OCI-LY7 (cell line): Measurements from ENCODE around the gene ROBO2. TPM values are rescaled to one million over a fixed set of nuclear protein-coding genes. Genes with fewer than 3 reads are reported as not detected.

ENCODE experiments used
- BruUV-seq: library from RNA; stranded (reverse); fragments of 400-500 nt; replicated peaks from 2 replicates; lab custom pipeline; 2021; lab: Mats Ljungman, UMichigan
- CTCF ChIA-PET: fragments of 300-600 bp; sonication (Branson Sonifier 250); formaldehyde crosslinking; loops from one replicate; lab custom pipeline; 2022; ENCODE audit warnings: antibody characterized with exemption; ENCODE audit not compliant: unreplicated experiment; lab: Charles Lee
- POLR2A ChIA-PET: fragments of 300-600 bp; sonication (Branson Sonifier 250); formaldehyde crosslinking; loops from one replicate; lab custom pipeline; 2022; ENCODE audit warnings: antibody characterized with exemption; lab: Charles Lee
- DNase-seq: peaks from one replicate; pipeline ENCODE4 v3.0.0-alpha.2; 2015; ENCODE audit warnings: low spot score
- H2AFZ ChIP-seq: fragments of 200-600 bp; sonication (generic), shearing (Covaris generic); 2 replicates; pipeline ENCODE4 v1.6.1; 2014; ENCODE audit warnings: mild to moderate bottlenecking, antibody characterized with exemption, low read length, moderate library complexity
- H3K27ac ChIP-seq: fragments of 200-600 bp; sonication (generic); 2 replicates; pipeline ENCODE4 v1.5.1; 2014; ENCODE audit warnings: mixed run types, low read depth, mild to moderate bottlenecking, moderate library complexity, low read length, inconsistent platforms; ENCODE audit not compliant: poor library complexity, severe bottlenecking
- H3K36me3 ChIP-seq: fragments of 200-600 bp; sonication (generic); 2 replicates; pipeline ENCODE4 v1.6.1; 2014; ENCODE audit warnings: mild to moderate bottlenecking, antibody characterized with exemption, low read length, moderate library complexity, mixed read lengths; ENCODE audit not compliant: insufficient read depth
- H3K4me1 ChIP-seq: fragments of 200-600 bp; sonication (generic); 2 replicates; pipeline ENCODE4 v1.5.1; 2014; ENCODE audit warnings: mild to moderate bottlenecking, low read length; ENCODE audit not compliant: insufficient read depth, poor library complexity, severe bottlenecking
- H3K4me2 ChIP-seq: fragments of 200-600 bp; sonication (generic); 2 replicates; pipeline ENCODE4 v1.6.1; 2014; ENCODE audit warnings: mild to moderate bottlenecking, low read length
- H3K4me3 ChIP-seq: fragments of 200-600 bp; sonication (generic); 2 replicates; pipeline ENCODE4 v1.5.1; 2014; ENCODE audit warnings: mild to moderate bottlenecking, low read depth, low read length; ENCODE audit not compliant: poor library complexity, severe bottlenecking
- H3K79me2 ChIP-seq: fragments of 200-600 bp; sonication (generic); 2 replicates; pipeline ENCODE4 v1.6.1; 2016; ENCODE audit warnings: low read depth, mild to moderate bottlenecking, low read length, moderate library complexity, mixed read lengths; ENCODE audit not compliant: insufficient read depth
- H3K9me2 ChIP-seq: fragments of 200-600 bp; sonication (generic); 2 replicates; pipeline ENCODE4 v1.6.1; 2016; ENCODE audit warnings: mild to moderate bottlenecking, low read length, mixed read lengths; ENCODE audit not compliant: insufficient read depth
- H3K9me3 ChIP-seq: fragments of 200-600 bp; sonication (generic); 2 replicates; pipeline ENCODE4 v1.6.1; 2014; ENCODE audit warnings: mild to moderate bottlenecking, mixed run types, low read length, mixed read lengths
- H4K20me1 ChIP-seq: fragments of 200-600 bp; sonication (generic); 2 replicates; pipeline ENCODE4 v1.6.1; 2014; ENCODE audit warnings: mild to moderate bottlenecking, antibody characterized with exemption, low read length, moderate library complexity, mixed read lengths; ENCODE audit not compliant: insufficient read depth
- EZH2phosphoT487 ChIP-seq: fragments of 200-600 bp; sonication (generic); IDR thresholded peaks from 2 replicates; pipeline ENCODE4 v1.6.1; 2018; ENCODE audit warnings: low read depth, borderline replicate concordance, mild to moderate bottlenecking, mixed run types, antibody characterized with exemption, low read length, moderate library complexity, mixed read lengths
- intact Hi-C: fragments of 100-400 bp; cut with micrococcal nuclease; formaldehyde crosslinking; loops from one replicate; pipeline ENCODE4 v1.10.0; 2022; ENCODE audit not compliant: unreplicated experiment
- total RNA-seq, 2 experiments: library from RNA; depleted of rRNA in 1 of 2; stranded (reverse); fragments of >200 nt in 1 of 2; shearing (Covaris generic) in 1 of 2; gene quantifications; 2 replicates each; pipeline ENCODE4 v1.2.3, GENCODE V29; 2014 to 2022
- TF ChIP-seq, protein P1 (sequence below): fragments of 200-600 bp; sonication (generic); conservative IDR thresholded peaks from 2 replicates; pipeline ENCODE4 v1.5.1; 2014; ENCODE audit warnings: mild to moderate bottlenecking, antibody characterized with exemption, low read length, moderate library complexity, mixed read lengths

ROBO2 gene
- total RNA-seq, 2 experiments from 2014 or later: 0.06 to 4.8 TPM

GRCh38 chr3:77182341-77182740, 142.4 kb downstream of the ROBO2 start:
- Histone ChIP-seq H3K9me3 (no peaks in the 10 kb centered on the region), H3K27ac (no peak overlapping the region), H3K79me2 (no peaks in the 10 kb centered on the region), H2AFZ (no peak overlapping the region), H3K4me1 (no peaks in the 10 kb centered on the region), H3K4me3 (no peak overlapping the region), H3K9me2 (no peaks in the 10 kb centered on the region; the same call in 1 of the 2 replicates), H3K4me2 (no peak overlapping the region), H3K36me3 (no peaks in the 10 kb centered on the region), H4K20me1 (no peaks in the 10 kb centered on the region)
- no peak for DNase-seq
- intact Hi-C loops: no loop called here
- CTCF ChIA-PET: no interaction called here
- BruUV-seq: no TSS peak
- no peak for TF ChIP-seq EZH2phosphoT487
- TF ChIP-seq, protein P1, sequence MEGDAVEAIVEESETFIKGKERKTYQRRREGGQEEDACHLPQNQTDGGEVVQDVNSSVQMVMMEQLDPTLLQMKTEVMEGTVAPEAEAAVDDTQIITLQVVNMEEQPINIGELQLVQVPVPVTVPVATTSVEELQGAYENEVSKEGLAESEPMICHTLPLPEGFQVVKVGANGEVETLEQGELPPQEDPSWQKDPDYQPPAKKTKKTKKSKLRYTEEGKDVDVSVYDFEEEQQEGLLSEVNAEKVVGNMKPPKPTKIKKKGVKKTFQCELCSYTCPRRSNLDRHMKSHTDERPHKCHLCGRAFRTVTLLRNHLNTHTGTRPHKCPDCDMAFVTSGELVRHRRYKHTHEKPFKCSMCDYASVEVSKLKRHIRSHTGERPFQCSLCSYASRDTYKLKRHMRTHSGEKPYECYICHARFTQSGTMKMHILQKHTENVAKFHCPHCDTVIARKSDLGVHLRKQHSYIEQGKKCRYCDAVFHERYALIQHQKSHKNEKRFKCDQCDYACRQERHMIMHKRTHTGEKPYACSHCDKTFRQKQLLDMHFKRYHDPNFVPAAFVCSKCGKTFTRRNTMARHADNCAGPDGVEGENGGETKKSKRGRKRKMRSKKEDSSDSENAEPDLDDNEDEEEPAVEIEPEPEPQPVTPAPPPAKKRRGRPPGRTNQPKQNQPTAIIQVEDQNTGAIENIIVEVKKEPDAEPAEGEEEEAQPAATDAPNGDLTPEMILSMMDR: no peak
- POLR2A ChIA-PET: no interaction called here

DNA sequence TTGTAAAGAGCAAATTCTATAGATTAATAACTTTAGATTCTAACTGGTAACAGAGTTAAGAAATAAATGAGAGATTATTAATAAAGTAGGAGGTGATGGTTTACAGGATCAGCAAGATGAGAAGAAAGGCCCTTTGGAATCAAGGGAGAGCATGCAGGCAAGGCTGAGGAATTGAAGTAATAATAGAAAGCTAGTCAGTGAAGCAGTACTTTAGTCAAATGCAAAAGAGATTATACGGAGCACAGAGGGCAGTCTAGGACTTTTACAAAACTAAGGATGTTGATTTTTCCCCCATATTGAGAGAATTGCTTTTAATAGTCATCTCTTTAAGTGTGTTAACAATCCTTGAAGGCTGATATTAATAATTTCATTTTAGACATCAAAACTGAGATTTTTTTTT, 146.4 kb downstream of the ROBO2 start:
- Histone ChIP-seq H3K4me2 (no peak overlapping the region), H3K36me3 (no peaks in the 10 kb centered on the region), H3K9me3 (no peaks in the 10 kb centered on the region), H4K20me1 (no peaks in the 10 kb centered on the region), H3K27ac (no peak overlapping the region), H3K4me1 (no peaks in the 10 kb centered on the region), H3K9me2 (no peaks in the 10 kb centered on the region; the same call in 1 of the 2 replicates), H2AFZ (no peak overlapping the region), H3K79me2 (no peaks in the 10 kb centered on the region), H3K4me3 (no peak overlapping the region)
- ChIA-PET POLR2A (no interaction called here), CTCF (no interaction called here)
- no peak for DNase-seq
- BruUV-seq: no TSS peak
- TF ChIP-seq, protein P1: no peak
- TF ChIP-seq EZH2phosphoT487: no peak
- intact Hi-C loops: no loop called here

DNA sequence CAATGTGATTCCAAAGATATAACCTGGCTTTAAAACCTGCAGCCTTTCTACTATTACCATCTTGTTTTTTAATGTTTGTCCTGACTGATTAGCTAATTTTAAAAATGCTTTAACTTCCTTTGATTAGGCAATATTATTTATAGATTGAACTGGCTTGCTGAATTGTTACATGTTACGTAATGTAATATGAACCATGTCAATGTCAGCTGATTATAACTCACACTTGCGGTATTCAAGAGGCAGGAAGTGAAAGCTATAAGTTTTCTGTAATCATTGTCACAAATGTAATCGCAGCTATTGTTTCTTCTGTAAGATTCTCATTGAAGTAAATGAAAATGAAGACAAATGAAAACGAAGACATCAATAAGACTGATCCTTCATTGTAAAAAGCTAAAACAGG, 146.8 kb downstream of the ROBO2 start:
- Histone ChIP-seq H3K4me3 (no peak overlapping the region), H3K4me1 (no peaks in the 10 kb centered on the region), H3K79me2 (no peaks in the 10 kb centered on the region), H3K27ac (no peak overlapping the region), H3K9me2 (no peaks in the 10 kb centered on the region; the same call in 1 of the 2 replicates), H3K36me3 (no peaks in the 10 kb centered on the region), H2AFZ (no peak overlapping the region), H4K20me1 (no peaks in the 10 kb centered on the region), H3K9me3 (no peaks in the 10 kb centered on the region), H3K4me2 (no peak overlapping the region)
- ChIA-PET POLR2A (no interaction called here), CTCF (no interaction called here)
- DNase-seq: no peak
- intact Hi-C loops: no loop called here
- TF ChIP-seq, protein P1: no peak
- TF ChIP-seq EZH2phosphoT487: no peak
- BruUV-seq: no TSS peak
